Nephron progenitor cell (in vitro differentiated cells): Measurements from ENCODE around the gene PYGO1.
A peak's percentile ranks its signal among the peaks of the same experiment; 100 is the strongest.

Experiments
- DNase-seq: peaks from one replicate; pipeline ENCODE4 v3.0.0; 2021
- H3K27ac Mint-ChIP-seq: 2 replicates; pipeline ENCODE4 v1.8.0; 2021; ENCODE audit warnings: mild to moderate bottlenecking, moderate library complexity, mixed read lengths
- H3K27me3 Mint-ChIP-seq: 2 replicates; pipeline ENCODE4 v1.8.0; 2021; ENCODE audit warnings: mild to moderate bottlenecking, low read depth, mixed read lengths; ENCODE audit not compliant: poor library complexity
- H3K36me3 Mint-ChIP-seq: 2 replicates; pipeline ENCODE4 v1.8.0; 2021; ENCODE audit warnings: low read depth, mixed read lengths
- H3K4me1 Mint-ChIP-seq: 2 replicates; pipeline ENCODE4 v1.8.0; 2021; ENCODE audit warnings: mixed read lengths
- H3K4me3 Mint-ChIP-seq: 2 replicates; pipeline ENCODE4 v1.8.0; 2021; ENCODE audit warnings: mild to moderate bottlenecking, moderate library complexity, mixed read lengths
- H3K9me3 Mint-ChIP-seq: 2 replicates; pipeline ENCODE4 v1.8.0; 2021; ENCODE audit warnings: mild to moderate bottlenecking, moderate library complexity, mixed read lengths
- CTCF ChIP-seq: fragments of 200-600 bp; sonication (generic); IDR thresholded peaks from 2 replicates; pipeline ENCODE4 v1.5.0; 2021; ENCODE audit warnings: antibody characterized with exemption

The PYGO1 gene

GRCh38 chr15:55587321-55588069 is 650 bp downstream of the PYGO1 start:
- no peak for TF ChIP-seq CTCF
- no peak overlapping the region for H3K4me3 Mint-ChIP-seq
- peak; percentile 71 for DNase-seq
- no peaks in the 10 kb centered on the region for H3K27me3 Mint-ChIP-seq
- peak overlapping the region; percentile 78 for H3K27ac Mint-ChIP-seq
- peaks cover 24% of the 10 kb centered on the region for H3K4me1 Mint-ChIP-seq
- peaks cover 6% of the 10 kb centered on the region for H3K9me3 Mint-ChIP-seq
- peaks cover 27% of the 10 kb centered on the region for H3K36me3 Mint-ChIP-seq

GRCh38 chr15:55586808-55587207 is 1.3 kb downstream of the PYGO1 start:
- H3K36me3 Mint-ChIP-seq, result peaks cover 31% of the 10 kb centered on the region
- peaks cover 28% of the 10 kb centered on the region for H3K4me1 Mint-ChIP-seq
- DNase-seq, result no peak
- no peaks in the 10 kb centered on the region for H3K27me3 Mint-ChIP-seq
- no peak overlapping the region for H3K27ac Mint-ChIP-seq
- H3K9me3 Mint-ChIP-seq, result peaks cover 6% of the 10 kb centered on the region
- no peak overlapping the region for H3K4me3 Mint-ChIP-seq
- TF ChIP-seq CTCF, result no peak

GRCh38 chr15:55576943-55577342 is 11.2 kb downstream of the PYGO1 start:
- Mint-ChIP-seq H3K27ac (peak overlapping the region; percentile 19), H3K9me3 (peaks cover 28% of the 10 kb centered on the region), H3K36me3 (peaks cover 57% of the 10 kb centered on the region), H3K4me1 (peaks cover 10% of the 10 kb centered on the region), H3K27me3 (no peaks in the 10 kb centered on the region), H3K4me3 (no peak overlapping the region)
- TF ChIP-seq CTCF, result no peak
- no peak for DNase-seq

- peaks cover 3% of the 10 kb centered on the region for H3K27me3 Mint-ChIP-seq
- no peak overlapping the region for H3K27ac Mint-ChIP-seq
- DNase-seq, result no peak
- no peaks in the 10 kb centered on the region for H3K4me1 Mint-ChIP-seq
- H3K36me3 Mint-ChIP-seq, result peaks cover 78% of the 10 kb centered on the region
- H3K4me3 Mint-ChIP-seq, result no peak overlapping the region
- peaks cover 50% of the 10 kb centered on the region for H3K9me3 Mint-ChIP-seq
- TF ChIP-seq CTCF, result no peak
These were observed 14.0 kb downstream of the PYGO1 start for GRCh38 chr15:55574096-55574495.

- H3K27ac Mint-ChIP-seq, result no peak overlapping the region
- no peak for DNase-seq
- H3K36me3 Mint-ChIP-seq, result peaks cover 82% of the 10 kb centered on the region
- H3K4me3 Mint-ChIP-seq, result no peak overlapping the region
- TF ChIP-seq CTCF, result no peak
- H3K9me3 Mint-ChIP-seq, result peaks cover 53% of the 10 kb centered on the region
- no peaks in the 10 kb centered on the region for H3K4me1 Mint-ChIP-seq
- peaks cover 3% of the 10 kb centered on the region for H3K27me3 Mint-ChIP-seq
These were observed 14.9 kb downstream of the PYGO1 start for GRCh38 chr15:55573224-55573623.
